ENCODE data around the gene TEX10. TPM values are rescaled to one million over a fixed set of nuclear protein-coding genes. Genes with fewer than 3 reads are reported as not detected.

Gene TEX10
- total and polyA plus RNA-seq, 2 donors (not counting 1 experiment from before 2014, with no cell fraction given) = 23.6 to 24.9 TPM

- TF ChIP-seq CTCF (conservative IDR thresholded peaks at IDR 0.05 in 1 of 2, IDR thresholded peaks at IDR 0.05 in 1 of 2; ENCODE audit: low read depth in 1 of 2, low read length in 2 of 2) (no peak), EZH2 (IDR thresholded peaks at IDR 0.05; ENCODE audit: low read length, missing control alignments) (no peak)
- Histone ChIP-seq H3K9ac (ENCODE audit: insufficient read depth, low read length) (no peak overlapping the region), H3K79me2 (ENCODE audit: control insufficient read depth, insufficient read depth, low read length) (no peaks in the 10 kb centered on the region), H2AFZ (ENCODE audit: low read length) (no peak overlapping the region), H3K4me1 (ENCODE audit: control insufficient read depth, extremely low read depth, insufficient read depth, low read length) (no peaks in the 10 kb centered on the region), H4K20me1 (ENCODE audit: control insufficient read depth, extremely low read depth, insufficient read depth, low read length) (no peaks in the 10 kb centered on the region), H3K4me2 (ENCODE audit: extremely low read depth, insufficient read depth, low read length) (no peak overlapping the region), H3K27me3 (ENCODE audit: control insufficient read depth, insufficient read depth, low read length) (no peaks in the 10 kb centered on the region), H3K4me3 (replicated peaks in 1 of 4; ENCODE audit: control extremely low read depth in 1 of 4, insufficient read depth in 1 of 4, low read depth in 3 of 4, low read length in 4 of 4) (no peak overlapping the region), H3K27ac (ENCODE audit: insufficient read depth, low read length) (no peak overlapping the region), H3K36me3 (ENCODE audit: control insufficient read depth, insufficient read depth, low read length) (no peaks in the 10 kb centered on the region), H3K9me3 (ENCODE audit: control insufficient read depth, insufficient read depth, low read depth, low read length) (no peaks in the 10 kb centered on the region)
- no peak for DNase-seq (ENCODE audit: low read depth in 2 of 2)
These were observed 85.5 kb downstream of the TEX10 start for GRCh38 chr9:100267211-100267610.

Other genes with a start within 250 kb of the TEX10 start
- 59.6 and 63.9 TPM in 2 replicates for gene MSANTD3, start 74.2 kb upstream of the TEX10 start, total RNA-seq
- gene MSANTD3, start 74.2 kb upstream of the TEX10 start, polyA plus RNA-seq = 54.2 and 85.1 TPM in 2 replicates
- 1.8 and 2.5 TPM in 2 replicates for gene TMEFF1, start 120.2 kb upstream of the TEX10 start, total RNA-seq
- gene TMEFF1, start 120.2 kb upstream of the TEX10 start, polyA plus RNA-seq = 0.55 and 1.1 TPM in 2 replicates
- 1.0 and 1.5 TPM in 2 replicates for gene CAVIN4, start 225.1 kb upstream of the TEX10 start, total RNA-seq
- gene CAVIN4, start 225.1 kb upstream of the TEX10 start, polyA plus RNA-seq = 0.50 and 1.2 TPM in 2 replicates